T follicular helper cell (primary cell): ENCODE results near the gene ADRA1B.
A peak's percentile ranks its signal among the peaks of the same experiment; 100 is the strongest.

ENCODE experiments used
- DNase-seq: peaks from one replicate; pipeline ENCODE4 v3.0.0-alpha.2; 2020; ENCODE audit warnings: low read depth

The ADRA1B gene

GRCh38 chr5:160018945-160019625, 102.8 kb downstream of the ADRA1B start:
- no peak for DNase-seq

- no peak for DNase-seq
Measured at GRCh38 chr5:160020266-160020770, 104.0 kb downstream of the ADRA1B start.

- no peak for DNase-seq
Measured at GRCh38 chr5:160020964-160021363, 104.7 kb downstream of the ADRA1B start.

GRCh38 chr5:160021831-160022446, 105.7 kb downstream of the ADRA1B start:
- peak; percentile 43 for DNase-seq
